Measurements from ENCODE around the gene MTMR1.

DNA sequence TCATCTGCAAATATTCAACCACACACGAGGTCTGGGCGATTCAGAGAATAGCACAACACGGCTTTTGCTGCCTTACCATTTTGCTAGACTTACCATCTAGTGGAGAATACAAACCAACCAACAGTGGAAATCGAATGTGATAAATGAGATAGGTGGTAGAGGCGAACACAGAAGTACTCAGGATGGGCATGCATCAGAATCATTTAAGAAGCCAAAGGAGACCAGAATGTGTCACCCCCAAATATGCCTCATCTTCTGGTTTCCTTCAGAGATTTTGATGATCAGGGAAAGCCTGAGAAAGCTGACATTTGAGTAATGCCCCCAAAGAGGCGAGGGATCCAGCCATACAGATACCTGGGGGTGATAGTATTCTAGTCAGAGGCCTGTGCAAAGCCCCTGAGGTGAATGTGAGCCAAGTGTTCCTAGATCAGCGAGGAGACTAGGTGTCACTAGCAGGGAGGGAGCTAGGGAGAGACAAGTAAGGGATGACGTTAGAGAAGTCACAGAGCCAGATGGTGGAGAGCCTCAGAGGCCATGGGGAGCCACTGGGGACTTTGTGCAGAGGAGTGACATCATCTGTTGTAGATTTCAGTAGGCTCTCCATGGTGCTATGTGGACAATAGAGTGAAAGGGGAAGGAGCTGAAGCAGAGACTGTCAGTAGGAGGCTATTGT, 1.7 kb downstream of the MTMR1 start:
- no peak for TF ChIP-seq POLR2AphosphoS2 (conservative IDR thresholded peaks at IDR 0.05; ENCODE audit: low read length)
- TF ChIP-seq, protein P1, sequence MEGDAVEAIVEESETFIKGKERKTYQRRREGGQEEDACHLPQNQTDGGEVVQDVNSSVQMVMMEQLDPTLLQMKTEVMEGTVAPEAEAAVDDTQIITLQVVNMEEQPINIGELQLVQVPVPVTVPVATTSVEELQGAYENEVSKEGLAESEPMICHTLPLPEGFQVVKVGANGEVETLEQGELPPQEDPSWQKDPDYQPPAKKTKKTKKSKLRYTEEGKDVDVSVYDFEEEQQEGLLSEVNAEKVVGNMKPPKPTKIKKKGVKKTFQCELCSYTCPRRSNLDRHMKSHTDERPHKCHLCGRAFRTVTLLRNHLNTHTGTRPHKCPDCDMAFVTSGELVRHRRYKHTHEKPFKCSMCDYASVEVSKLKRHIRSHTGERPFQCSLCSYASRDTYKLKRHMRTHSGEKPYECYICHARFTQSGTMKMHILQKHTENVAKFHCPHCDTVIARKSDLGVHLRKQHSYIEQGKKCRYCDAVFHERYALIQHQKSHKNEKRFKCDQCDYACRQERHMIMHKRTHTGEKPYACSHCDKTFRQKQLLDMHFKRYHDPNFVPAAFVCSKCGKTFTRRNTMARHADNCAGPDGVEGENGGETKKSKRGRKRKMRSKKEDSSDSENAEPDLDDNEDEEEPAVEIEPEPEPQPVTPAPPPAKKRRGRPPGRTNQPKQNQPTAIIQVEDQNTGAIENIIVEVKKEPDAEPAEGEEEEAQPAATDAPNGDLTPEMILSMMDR (IDR thresholded peaks at IDR 0.05), result no peak
- TF ChIP-seq POLR2A (IDR thresholded peaks at IDR 0.05; ENCODE audit: low read length), result no peak
- TF ChIP-seq, protein P2, sequence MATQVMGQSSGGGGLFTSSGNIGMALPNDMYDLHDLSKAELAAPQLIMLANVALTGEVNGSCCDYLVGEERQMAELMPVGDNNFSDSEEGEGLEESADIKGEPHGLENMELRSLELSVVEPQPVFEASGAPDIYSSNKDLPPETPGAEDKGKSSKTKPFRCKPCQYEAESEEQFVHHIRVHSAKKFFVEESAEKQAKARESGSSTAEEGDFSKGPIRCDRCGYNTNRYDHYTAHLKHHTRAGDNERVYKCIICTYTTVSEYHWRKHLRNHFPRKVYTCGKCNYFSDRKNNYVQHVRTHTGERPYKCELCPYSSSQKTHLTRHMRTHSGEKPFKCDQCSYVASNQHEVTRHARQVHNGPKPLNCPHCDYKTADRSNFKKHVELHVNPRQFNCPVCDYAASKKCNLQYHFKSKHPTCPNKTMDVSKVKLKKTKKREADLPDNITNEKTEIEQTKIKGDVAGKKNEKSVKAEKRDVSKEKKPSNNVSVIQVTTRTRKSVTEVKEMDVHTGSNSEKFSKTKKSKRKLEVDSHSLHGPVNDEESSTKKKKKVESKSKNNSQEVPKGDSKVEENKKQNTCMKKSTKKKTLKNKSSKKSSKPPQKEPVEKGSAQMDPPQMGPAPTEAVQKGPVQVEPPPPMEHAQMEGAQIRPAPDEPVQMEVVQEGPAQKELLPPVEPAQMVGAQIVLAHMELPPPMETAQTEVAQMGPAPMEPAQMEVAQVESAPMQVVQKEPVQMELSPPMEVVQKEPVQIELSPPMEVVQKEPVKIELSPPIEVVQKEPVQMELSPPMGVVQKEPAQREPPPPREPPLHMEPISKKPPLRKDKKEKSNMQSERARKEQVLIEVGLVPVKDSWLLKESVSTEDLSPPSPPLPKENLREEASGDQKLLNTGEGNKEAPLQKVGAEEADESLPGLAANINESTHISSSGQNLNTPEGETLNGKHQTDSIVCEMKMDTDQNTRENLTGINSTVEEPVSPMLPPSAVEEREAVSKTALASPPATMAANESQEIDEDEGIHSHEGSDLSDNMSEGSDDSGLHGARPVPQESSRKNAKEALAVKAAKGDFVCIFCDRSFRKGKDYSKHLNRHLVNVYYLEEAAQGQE (IDR thresholded peaks at IDR 0.05), result no peak
- no peak for TF ChIP-seq CHD4 (IDR thresholded peaks at IDR 0.05; ENCODE audit: borderline replicate concordance)
- no peak for TF ChIP-seq HDAC2 (IDR thresholded peaks at IDR 0.05)
- no peak for TF ChIP-seq RCOR1 (IDR thresholded peaks at IDR 0.05; ENCODE audit: low read depth, low read length)
- no peak for TF ChIP-seq RFX5 (IDR thresholded peaks at IDR 0.05)
